Astrocyte of the cerebellum (primary cell): Measurements from ENCODE around the gene GVQW3.

Experiments
- DNase-seq: peaks from one replicate; pipeline ENCODE4 v3.0.0-alpha.2; 2011; ENCODE audit warnings: low read depth
- H3K4me3 ChIP-seq: 2 replicates; pipeline ENCODE4 v1.5.1; 2011; ENCODE audit warnings: mild to moderate bottlenecking, low read depth, low read length, moderate library complexity
- CTCF ChIP-seq: IDR thresholded peaks from 2 replicates; pipeline ENCODE4 v1.5.1; 2012; ENCODE audit warnings: low read length, low read depth, moderate library complexity, mild to moderate bottlenecking; ENCODE audit errors: missing control alignments
- in situ Hi-C: cut with HindIII; loops from 2 replicates; pipeline ENCODE4 v1.10.0; 2017; ENCODE audit warnings: low sequenced_read_pairs

Gene GVQW3

GRCh38 chr11:76426660-76427059, 45.5 kb downstream of the GVQW3 start:
- DNase-seq = no peak
- TF ChIP-seq CTCF = no peak

GRCh38 chr11:76436020-76436419, 54.9 kb downstream of the GVQW3 start:
- in situ Hi-C loops = no loop called here
- no peak overlapping the region for H3K4me3 ChIP-seq
- no peak for DNase-seq
- no peak for TF ChIP-seq CTCF

More at GRCh38 chr11:76426660-76427059, 45.5 kb downstream of the GVQW3 start:
- H3K4me3 ChIP-seq = no peak overlapping the region
- in situ Hi-C loops = no loop called here

- in situ Hi-C loops = loop anchor here (5.0 kb wide), 1 partner anchor 61 kb away; the partner anchor contains the start of genes GVQW3 and THAP12
- H3K4me3 ChIP-seq = peak overlapping the region; percentile 100
- no peak for TF ChIP-seq CTCF
Observed at GRCh38 chr11:76443268-76443980, 62.3 kb downstream of the GVQW3 start.

GRCh38 chr11:76444065-76444383, 62.9 kb downstream of the GVQW3 start:
- no peak for DNase-seq
- H3K4me3 ChIP-seq = peak overlapping the region; percentile 100
- in situ Hi-C loops = loop anchor here (5.0 kb wide), 1 partner anchor 62 kb away; the partner anchor contains the start of genes GVQW3 and THAP12
- TF ChIP-seq CTCF = no peak

More at GRCh38 chr11:76443268-76443980, 62.3 kb downstream of the GVQW3 start:
- no peak for DNase-seq

GRCh38 chr11:76444384-76445120, 63.4 kb downstream of the GVQW3 start, which contains the start of gene EMSY:
Gene EMSY, plus strand, starts transcription at chr11:76445018. Its CDS starts 1,921 bp downstream, at chr11:76446939.
- DNase-seq = peak; percentile 100
- no peak for TF ChIP-seq CTCF
- H3K4me3 ChIP-seq = peak within 1 kb of the TSS; percentile 100
- in situ Hi-C loops = loop anchor here (5.0 kb wide), 1 partner anchor 62 kb away; the partner anchor contains the start of genes GVQW3 and THAP12

GRCh38 chr11:76445121-76446084, 64.3 kb downstream of the GVQW3 start:
- no peak for TF ChIP-seq CTCF
- peak overlapping the region; percentile 100 for H3K4me3 ChIP-seq
- peak; percentile 68 for DNase-seq
- in situ Hi-C loops = no loop called here
